Activated naive CD8-positive, alpha-beta T cell treated with anti-CD3 and anti-CD28 coated beads for 36 hours (primary cell): Measurements from ENCODE around the gene SGK2. TPM values are rescaled to one million over a fixed set of nuclear protein-coding genes. Genes with fewer than 3 reads are reported as not detected.
"Not testable (repeated sequence)": the region's sequence is repeated elsewhere in the genome, so short reads cannot be mapped to it uniquely, and the experiment has no call there.

Experiments
- DNase-seq: peaks from one replicate; pipeline ENCODE4 v3.0.0; 2021
- H3K27ac Mint-ChIP-seq: one replicate; pipeline ENCODE4 v1.8.0; 2022; ENCODE audit warnings: mild to moderate bottlenecking, moderate library complexity, mixed read lengths
- H3K27me3 Mint-ChIP-seq: one replicate; pipeline ENCODE4 v1.8.0; 2022; ENCODE audit warnings: mild to moderate bottlenecking, mixed read lengths
- H3K36me3 Mint-ChIP-seq: one replicate; pipeline ENCODE4 v1.8.0; 2021; ENCODE audit warnings: mild to moderate bottlenecking, mixed read lengths
- H3K4me1 Mint-ChIP-seq: one replicate; pipeline ENCODE4 v1.8.0; 2021; ENCODE audit warnings: mixed read lengths
- H3K4me3 Mint-ChIP-seq: one replicate; pipeline ENCODE4 v1.8.0; 2022; ENCODE audit warnings: mild to moderate bottlenecking, moderate library complexity, mixed read lengths
- H3K9me3 Mint-ChIP-seq: one replicate; pipeline ENCODE4 v1.8.0; 2022; ENCODE audit warnings: mixed read lengths
- total RNA-seq, 2 experiments: library from RNA; stranded (reverse); gene quantifications; one replicate each; pipeline ENCODE4 v1.2.3, GENCODE V29; 2021

Gene SGK2
- total RNA-seq, 2 experiments from 2014 or later: 0.18 TPM; not detected in 1

DNA sequence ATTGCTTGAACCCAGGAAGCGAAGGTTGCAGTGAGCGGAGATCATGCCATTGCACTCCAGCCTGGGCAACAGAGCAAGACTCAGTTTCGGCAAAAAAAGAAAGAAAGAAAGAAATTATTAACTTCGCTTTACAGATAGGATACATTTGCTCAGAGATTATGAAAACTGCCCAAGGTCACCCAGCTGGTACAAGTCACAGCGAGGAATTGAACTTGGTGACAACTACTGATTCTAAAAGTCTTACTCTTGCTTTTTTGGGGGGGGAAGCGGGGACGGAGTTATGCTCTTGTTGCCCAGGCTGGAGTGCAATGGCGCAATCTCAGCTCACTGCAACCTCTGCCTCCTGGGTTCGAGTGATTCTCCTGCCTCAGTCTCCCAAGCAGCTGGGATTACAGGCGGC is 29.7 kb downstream of the SGK2 start:
- H3K27me3 Mint-ChIP-seq, DNase-seq, H3K36me3 Mint-ChIP-seq, H3K27ac Mint-ChIP-seq, H3K4me3 Mint-ChIP-seq, H3K9me3 Mint-ChIP-seq: not testable (repeated sequence)
- peaks cover 12% of the 10 kb centered on the region for H3K4me1 Mint-ChIP-seq

GRCh38 chr20:43590036-43590391 is 31.2 kb downstream of the SGK2 start:
- H3K9me3 Mint-ChIP-seq: no peaks in the 10 kb centered on the region
- peak; percentile 26 for DNase-seq
- peaks cover 12% of the 10 kb centered on the region for H3K4me1 Mint-ChIP-seq
- H3K4me3 Mint-ChIP-seq: peak overlapping the region; percentile 87
- peaks cover 2% of the 10 kb centered on the region for H3K36me3 Mint-ChIP-seq
- no peaks in the 10 kb centered on the region for H3K27me3 Mint-ChIP-seq
- H3K27ac Mint-ChIP-seq: peak overlapping the region; percentile 94

DNA sequence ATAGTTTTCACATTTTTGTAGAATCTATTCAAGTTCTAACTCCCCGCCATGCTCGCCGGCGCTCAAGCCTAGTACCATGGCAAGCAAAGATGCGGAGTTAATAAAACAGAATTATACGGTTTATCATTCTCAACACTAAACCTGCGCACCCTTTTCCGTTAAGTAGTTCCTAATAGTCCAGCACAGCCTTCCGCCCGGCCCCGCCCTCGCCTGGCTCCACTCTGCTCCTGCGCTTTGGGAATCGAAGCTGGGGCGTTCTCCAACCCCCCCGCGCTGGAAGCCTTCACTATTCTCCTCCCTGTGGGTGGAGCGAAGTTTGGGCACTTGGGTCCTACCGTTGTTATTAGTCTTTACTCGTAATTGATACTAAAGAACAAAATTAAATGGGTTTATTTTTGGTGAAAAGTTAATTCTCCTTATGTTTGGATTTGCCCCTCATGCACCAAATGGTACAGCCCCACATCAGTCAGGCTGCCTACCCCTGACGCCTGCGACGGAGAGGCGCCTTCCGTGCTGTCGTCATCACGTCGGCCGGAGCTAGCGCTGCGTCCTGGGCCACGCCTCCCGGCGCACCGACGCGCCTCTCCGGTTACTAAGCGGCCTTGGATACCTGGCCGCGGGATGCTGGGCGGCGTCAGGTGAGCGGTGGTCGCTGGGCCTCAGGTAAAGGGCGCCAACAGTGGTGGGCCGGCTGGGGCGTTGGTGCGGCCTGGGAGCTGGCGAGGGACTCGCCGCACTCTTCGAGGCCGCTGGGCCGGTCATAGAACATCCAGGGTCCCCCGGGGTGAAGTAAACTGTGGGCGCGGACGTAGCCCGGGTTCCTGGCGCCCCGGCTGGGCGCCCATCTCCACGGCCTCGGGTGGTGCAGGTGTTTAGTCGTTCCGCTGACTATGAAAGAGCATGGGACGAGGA is 31.8 kb downstream of the SGK2 start, which contains the start of gene IFT52:
IFT52 (plus strand) TSS at position 546 of the 912 bp plus-strand sequence. CDS start 3,762 bp downstream, outside the sequence.
- Mint-ChIP-seq H3K4me1 (peaks cover 12% of the 10 kb centered on the region), H3K4me3 (peak within 1 kb of the TSS; percentile 87)

DNA sequence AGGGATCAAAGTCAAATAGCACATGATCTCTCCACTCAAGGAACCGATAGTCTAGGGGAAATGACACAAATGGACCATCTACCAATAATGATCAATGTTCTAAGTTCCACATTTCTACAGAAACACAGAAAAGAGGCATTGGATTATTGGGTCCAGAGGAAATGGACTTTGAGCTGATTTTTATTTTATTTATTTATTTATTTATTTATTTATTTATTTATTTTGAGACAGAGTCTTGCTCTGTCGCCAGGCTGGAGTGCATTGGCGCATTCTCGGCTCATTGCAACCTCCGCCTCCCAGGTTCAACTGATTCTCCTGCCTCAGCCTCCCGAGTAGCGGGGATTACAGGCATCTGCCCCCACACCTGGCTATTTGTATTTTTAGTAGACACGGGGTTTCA is 43.1 kb downstream of the SGK2 start:
- H3K27me3 Mint-ChIP-seq, DNase-seq, H3K4me3 Mint-ChIP-seq, H3K36me3 Mint-ChIP-seq, H3K4me1 Mint-ChIP-seq, H3K9me3 Mint-ChIP-seq, H3K27ac Mint-ChIP-seq: not testable (repeated sequence)

More for the DNA sequence above, 31.8 kb downstream of the SGK2 start, which contains the start of gene IFT52:
- peaks cover 2% of the 10 kb centered on the region for H3K36me3 Mint-ChIP-seq
- H3K9me3 Mint-ChIP-seq: no peaks in the 10 kb centered on the region
- DNase-seq: peak; percentile 90
- no peaks in the 10 kb centered on the region for H3K27me3 Mint-ChIP-seq
- peak within 1 kb of the TSS; percentile 94 for H3K27ac Mint-ChIP-seq

- Mint-ChIP-seq H3K4me3 (no peak overlapping the region), H3K36me3 (peaks cover 5% of the 10 kb centered on the region), H3K27ac (no peak overlapping the region), H3K9me3 (no peaks in the 10 kb centered on the region), H3K4me1 (no peaks in the 10 kb centered on the region), H3K27me3 (no peaks in the 10 kb centered on the region)
- no peak for DNase-seq
These were observed 44.3 kb downstream of the SGK2 start for GRCh38 chr20:43603124-43603523.

- H3K9me3 Mint-ChIP-seq: no peaks in the 10 kb centered on the region
- H3K36me3 Mint-ChIP-seq: no peaks in the 10 kb centered on the region
- no peak overlapping the region for H3K27ac Mint-ChIP-seq
- H3K4me3 Mint-ChIP-seq: no peak overlapping the region
- no peaks in the 10 kb centered on the region for H3K27me3 Mint-ChIP-seq
- no peak for DNase-seq
- H3K4me1 Mint-ChIP-seq: no peaks in the 10 kb centered on the region
These were observed 46.9 kb downstream of the SGK2 start for GRCh38 chr20:43605715-43606114.

DNA sequence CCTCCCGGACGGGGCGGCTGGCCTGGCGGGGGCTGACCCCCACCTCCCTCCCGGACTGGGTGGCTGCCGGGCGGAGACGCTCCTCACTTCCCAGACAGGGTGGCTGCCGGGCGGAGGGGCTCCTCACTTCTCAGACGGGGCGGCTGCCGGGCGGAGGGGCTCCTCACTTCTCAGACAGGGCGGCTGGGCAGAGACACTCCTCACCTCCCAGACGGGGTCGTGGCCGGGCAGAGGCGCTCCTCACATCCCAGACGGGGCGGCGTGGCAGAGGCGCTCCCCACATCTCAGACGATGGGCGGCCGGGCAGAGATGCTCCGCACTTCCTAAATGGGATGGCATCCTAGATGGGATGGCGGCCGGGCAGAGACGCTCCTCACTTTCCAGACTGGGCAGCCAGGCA is 48.5 kb downstream of the SGK2 start:
- H3K9me3 Mint-ChIP-seq, H3K27ac Mint-ChIP-seq, H3K27me3 Mint-ChIP-seq, DNase-seq, H3K4me1 Mint-ChIP-seq, H3K36me3 Mint-ChIP-seq, H3K4me3 Mint-ChIP-seq: not testable (repeated sequence)

GRCh38 chr20:43631598-43631997 is 72.8 kb downstream of the SGK2 start:
- H3K36me3 Mint-ChIP-seq: peaks cover 6% of the 10 kb centered on the region
- no peak for DNase-seq
- no peak overlapping the region for H3K27ac Mint-ChIP-seq
- H3K4me1 Mint-ChIP-seq: no peaks in the 10 kb centered on the region
- H3K4me3 Mint-ChIP-seq: no peak overlapping the region
- H3K27me3 Mint-ChIP-seq: no peaks in the 10 kb centered on the region
- no peaks in the 10 kb centered on the region for H3K9me3 Mint-ChIP-seq

Other genes with a start within 250 kb of the SGK2 start
- gene SRSF6, start 101.1 kb upstream of the SGK2 start, total RNA-seq: 100 to 1,000 TPM; 224 to 225 TPM
- gene L3MBTL1, start 51.3 kb upstream of the SGK2 start, total RNA-seq: 1 to 10 TPM; 4.3 to 4.8 TPM
- gene IFT52, start 31.9 kb downstream of the SGK2 start, total RNA-seq: 10 to 100 TPM; 14.4 to 16.6 TPM
- gene MYBL2, start 108.1 kb downstream of the SGK2 start, total RNA-seq: 100 to 1,000 TPM; 139 to 140 TPM
- gene GTSF1L, start 168.0 kb downstream of the SGK2 start, total RNA-seq: not detected